ENCODE results near the gene IL1B. TPM values are rescaled to one million over a fixed set of nuclear protein-coding genes. Genes with fewer than 3 reads are reported as not detected.

The IL1B gene
- total RNA-seq, 2 experiments from 2014 or later, result not detected

DNA sequence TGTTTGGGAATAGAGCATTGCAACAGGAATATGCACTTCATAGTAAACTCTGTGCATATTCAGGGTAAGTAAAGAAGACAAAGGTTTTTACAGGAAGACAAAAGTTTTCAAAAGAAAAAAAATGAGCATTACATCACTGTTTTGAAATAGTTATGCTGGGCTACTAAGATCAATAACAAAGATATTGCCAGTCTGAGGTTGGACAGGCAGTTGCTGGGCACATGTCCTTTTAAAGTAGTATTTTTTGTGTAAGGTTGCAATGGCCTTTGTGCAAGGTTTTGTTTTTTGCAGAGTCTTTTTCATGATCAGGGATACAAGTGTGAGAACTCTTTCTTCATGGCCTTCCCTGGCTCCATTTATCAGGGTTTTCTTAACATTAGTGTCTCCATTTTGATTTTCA is 16.2 kb downstream of the IL1B start:
- CTCF ChIA-PET, result interaction anchor here (1.0 kb wide), 1 partner anchor 97 kb away, joined by 3 read pairs; no protein-coding TSS in a partner anchor
- Mint-ChIP-seq H3K27ac (no peak overlapping the region), H3K36me3 (ENCODE audit: low read depth) (no peaks in the 10 kb centered on the region), H3K4me3 (no peak overlapping the region), H3K27me3 (peaks cover 5% of the 10 kb centered on the region), H3K9me3 (no peaks in the 10 kb centered on the region), H3K4me1 (ENCODE audit: low read depth) (peaks cover 23% of the 10 kb centered on the region)
- DNase-seq, result no peak
- ATAC-seq, result no peak
- intact Hi-C loops (cut with micrococcal nuclease), result no loop called here
- TF ChIP-seq, protein P1, sequence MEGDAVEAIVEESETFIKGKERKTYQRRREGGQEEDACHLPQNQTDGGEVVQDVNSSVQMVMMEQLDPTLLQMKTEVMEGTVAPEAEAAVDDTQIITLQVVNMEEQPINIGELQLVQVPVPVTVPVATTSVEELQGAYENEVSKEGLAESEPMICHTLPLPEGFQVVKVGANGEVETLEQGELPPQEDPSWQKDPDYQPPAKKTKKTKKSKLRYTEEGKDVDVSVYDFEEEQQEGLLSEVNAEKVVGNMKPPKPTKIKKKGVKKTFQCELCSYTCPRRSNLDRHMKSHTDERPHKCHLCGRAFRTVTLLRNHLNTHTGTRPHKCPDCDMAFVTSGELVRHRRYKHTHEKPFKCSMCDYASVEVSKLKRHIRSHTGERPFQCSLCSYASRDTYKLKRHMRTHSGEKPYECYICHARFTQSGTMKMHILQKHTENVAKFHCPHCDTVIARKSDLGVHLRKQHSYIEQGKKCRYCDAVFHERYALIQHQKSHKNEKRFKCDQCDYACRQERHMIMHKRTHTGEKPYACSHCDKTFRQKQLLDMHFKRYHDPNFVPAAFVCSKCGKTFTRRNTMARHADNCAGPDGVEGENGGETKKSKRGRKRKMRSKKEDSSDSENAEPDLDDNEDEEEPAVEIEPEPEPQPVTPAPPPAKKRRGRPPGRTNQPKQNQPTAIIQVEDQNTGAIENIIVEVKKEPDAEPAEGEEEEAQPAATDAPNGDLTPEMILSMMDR (IDR thresholded peaks at IDR 0.05), result no peak
- POLR2A ChIA-PET, result no interaction called here

DNA sequence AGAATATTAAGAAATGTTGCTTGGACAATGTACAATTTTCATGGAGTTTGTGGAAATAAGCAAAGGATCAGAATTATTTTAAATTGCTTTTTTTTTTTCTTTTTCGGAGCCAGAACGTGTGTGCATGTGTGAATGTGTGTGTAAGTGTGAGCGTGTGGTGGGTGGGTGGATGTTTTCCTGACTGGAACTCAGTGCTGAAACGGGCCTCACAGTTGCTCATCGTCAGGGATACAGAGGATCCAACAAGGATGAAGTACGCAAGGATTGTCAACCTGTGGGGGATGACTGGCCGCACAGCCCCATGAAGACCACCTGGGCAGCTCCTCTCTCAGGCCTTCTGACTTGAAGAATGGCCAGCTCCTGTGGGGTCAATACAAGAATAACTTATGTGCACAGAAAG is 17.5 kb downstream of the IL1B start:
- TF ChIP-seq, protein P1 (IDR thresholded peaks at IDR 0.05), result no peak
- CTCF ChIA-PET, result interaction anchor here (1.0 kb wide), 1 partner anchor 98 kb away, joined by 3 read pairs; no protein-coding TSS in a partner anchor
- peaks cover 5% of the 10 kb centered on the region for H3K27me3 Mint-ChIP-seq
- ATAC-seq (no peak), DNase-seq (no peak)
- POLR2A ChIA-PET, result no interaction called here
- H3K4me1 Mint-ChIP-seq (ENCODE audit: low read depth), result peaks cover 23% of the 10 kb centered on the region
- no peak overlapping the region for H3K4me3 Mint-ChIP-seq
- H3K36me3 Mint-ChIP-seq (ENCODE audit: low read depth), result no peaks in the 10 kb centered on the region
- no peaks in the 10 kb centered on the region for H3K9me3 Mint-ChIP-seq
- no peak overlapping the region for H3K27ac Mint-ChIP-seq
- intact Hi-C loops (cut with micrococcal nuclease), result no loop called here

GRCh38 chr2:112818094-112818902 is 18.3 kb downstream of the IL1B start:
- H3K4me3 Mint-ChIP-seq, result no peak overlapping the region
- no peak for ATAC-seq
- intact Hi-C loops (cut with micrococcal nuclease), result no loop called here
- H3K9me3 Mint-ChIP-seq, result no peaks in the 10 kb centered on the region
- TF ChIP-seq, protein P1 (IDR thresholded peaks at IDR 0.05), result no peak
- ChIA-PET CTCF (interaction anchor here (1.3 to 1.4 kb wide), 2 partner anchors 36 to 69 kb away, joined by 3 to 5 read pairs; no protein-coding TSS in a partner anchor), POLR2A (interaction anchor here (0.9 to 1.1 kb wide), 2 partner anchors 15 to 144 kb away, joined by 3 read pairs; no protein-coding TSS in a partner anchor)
- H3K27ac Mint-ChIP-seq, result no peak overlapping the region
- H3K4me1 Mint-ChIP-seq (ENCODE audit: low read depth), result peaks cover 23% of the 10 kb centered on the region
- DNase-seq, result no peak
- peaks cover 2% of the 10 kb centered on the region for H3K27me3 Mint-ChIP-seq
- H3K36me3 Mint-ChIP-seq (ENCODE audit: low read depth), result no peaks in the 10 kb centered on the region

DNA sequence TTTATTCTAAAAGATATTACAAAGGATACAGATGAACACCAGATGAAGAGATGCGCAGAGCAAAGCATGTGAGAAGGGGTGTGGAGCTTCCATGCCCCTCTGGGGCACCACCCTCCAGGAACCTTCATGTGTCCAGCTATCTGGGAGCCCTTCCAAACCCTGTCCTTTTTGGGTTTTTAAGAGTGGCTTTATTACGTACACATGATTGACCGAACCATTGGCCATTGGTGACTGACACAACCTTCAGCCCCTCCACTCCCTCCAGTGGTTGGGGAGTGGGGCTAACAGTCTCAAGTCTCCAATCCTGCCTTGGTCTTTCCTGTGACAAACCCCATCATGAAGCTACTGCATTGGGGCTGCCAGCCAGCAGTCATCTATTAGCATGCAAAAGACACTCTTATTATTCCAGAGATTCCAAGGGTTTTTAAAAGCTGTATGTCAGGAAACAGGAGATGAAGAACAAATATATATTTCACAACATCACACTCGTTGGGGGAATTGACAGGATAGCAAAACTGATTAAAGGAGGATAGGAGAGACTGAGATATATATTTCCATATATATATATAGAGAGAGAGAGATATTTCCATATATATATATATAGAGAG is 19.4 kb downstream of the IL1B start:
- POLR2A ChIA-PET, result interaction anchor here (0.9 kb wide), 1 partner anchor 16 kb away, joined by 3 read pairs; no protein-coding TSS in a partner anchor
- peaks cover 25% of the 10 kb centered on the region for H3K4me1 Mint-ChIP-seq (ENCODE audit: low read depth)
- DNase-seq (no peak), ATAC-seq (no peak)
- no peak overlapping the region for H3K27ac Mint-ChIP-seq
- intact Hi-C loops (cut with micrococcal nuclease), result no loop called here
- H3K4me3 Mint-ChIP-seq, result no peak overlapping the region
- no peaks in the 10 kb centered on the region for H3K27me3 Mint-ChIP-seq
- TF ChIP-seq, protein P1 (IDR thresholded peaks at IDR 0.05), result no peak
- no peaks in the 10 kb centered on the region for H3K36me3 Mint-ChIP-seq (ENCODE audit: low read depth)
- H3K9me3 Mint-ChIP-seq, result no peaks in the 10 kb centered on the region
- CTCF ChIA-PET, result interaction anchor here (1.3 to 1.4 kb wide), 2 partner anchors 35 to 68 kb away, joined by 3 to 5 read pairs; no protein-coding TSS in a partner anchor

GRCh38 chr2:112814278-112814677 is 22.3 kb downstream of the IL1B start:
- DNase-seq, result no peak
- H3K4me1 Mint-ChIP-seq (ENCODE audit: low read depth), result peaks cover 18% of the 10 kb centered on the region
- H3K4me3 Mint-ChIP-seq, result no peak overlapping the region
- H3K27me3 Mint-ChIP-seq, result no peaks in the 10 kb centered on the region
- ATAC-seq, result no peak
- TF ChIP-seq, protein P1 (IDR thresholded peaks at IDR 0.05), result no peak
- H3K36me3 Mint-ChIP-seq (ENCODE audit: low read depth), result peaks cover 2% of the 10 kb centered on the region
- no peak overlapping the region for H3K27ac Mint-ChIP-seq
- CTCF ChIA-PET, result no interaction called here
- H3K9me3 Mint-ChIP-seq, result peaks cover 5% of the 10 kb centered on the region
- POLR2A ChIA-PET, result interaction anchor here (0.6 kb wide), 1 partner anchor 335 kb away, joined by 3 read pairs; no protein-coding TSS in a partner anchor
- intact Hi-C loops (cut with micrococcal nuclease), result no loop called here

Data from activated CD8-positive, alpha-beta T cell treated with anti-CD3 and anti-CD28 coated beads for 36 hours (primary cell).